HG03159 (cell line): ENCODE measurements around the gene CTTNBP2.

Experiments used
- ATAC-seq: cut with Tn5 transposase; IDR thresholded peaks from one replicate; pipeline ENCODE4 v1.9.1; 2021; ENCODE audit warnings: mild to moderate bottlenecking, moderate library complexity; ENCODE audit not compliant: unreplicated experiment

CTTNBP2 gene

GRCh38 chr7:117871401-117871777, 1.9 kb downstream of the CTTNBP2 start:
- ATAC-seq = no peak

- ATAC-seq = no peak
These were observed 2.7 kb downstream of the CTTNBP2 start for GRCh38 chr7:117870448-117871130.

- no peak for ATAC-seq
These were observed 3.9 kb downstream of the CTTNBP2 start for GRCh38 chr7:117869374-117869773.

GRCh38 chr7:117863618-117864017, 9.6 kb downstream of the CTTNBP2 start:
- ATAC-seq = no peak

DNA sequence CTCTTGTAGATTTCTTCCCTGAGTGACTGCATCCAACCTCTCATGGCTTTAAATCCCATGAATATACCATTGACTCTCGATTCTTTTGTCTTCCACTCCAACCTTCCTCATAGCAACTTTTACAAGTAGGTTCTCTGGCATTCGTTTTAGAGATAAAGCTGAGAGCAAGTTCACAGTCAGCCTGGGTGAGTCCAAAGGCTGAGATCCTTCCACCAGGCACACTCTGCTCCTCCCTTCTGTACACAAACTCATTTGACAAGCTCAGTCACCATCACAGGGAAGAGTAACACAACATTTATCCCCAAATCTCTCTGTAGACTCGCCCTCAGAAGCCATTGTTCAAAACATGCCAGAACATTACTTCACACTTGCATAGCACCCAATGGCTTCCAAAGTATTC, 10.9 kb downstream of the CTTNBP2 start:
- no peak for ATAC-seq

GRCh38 chr7:117859246-117859812, 13.9 kb downstream of the CTTNBP2 start:
- ATAC-seq = no peak

DNA sequence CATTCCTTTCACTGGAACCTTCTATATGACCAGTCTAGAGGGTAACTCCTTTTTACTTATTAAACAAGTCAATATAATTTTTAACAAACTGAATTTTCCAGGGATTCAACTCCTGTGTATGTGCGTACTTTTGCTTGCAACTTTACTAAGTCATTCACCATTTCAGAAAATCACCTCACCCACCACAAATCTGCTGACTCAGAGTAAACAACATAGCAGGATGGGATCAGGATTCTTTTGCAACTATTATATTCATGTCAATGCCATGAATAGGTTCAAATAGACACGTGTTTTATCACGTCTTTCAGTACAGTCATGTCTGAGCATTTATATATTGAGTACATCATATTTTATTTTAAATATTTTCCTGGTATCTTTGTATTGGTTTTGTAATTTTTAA, 14.5 kb downstream of the CTTNBP2 start:
- no peak for ATAC-seq

GRCh38 chr7:117857718-117858117, 15.5 kb downstream of the CTTNBP2 start:
- no peak for ATAC-seq

DNA sequence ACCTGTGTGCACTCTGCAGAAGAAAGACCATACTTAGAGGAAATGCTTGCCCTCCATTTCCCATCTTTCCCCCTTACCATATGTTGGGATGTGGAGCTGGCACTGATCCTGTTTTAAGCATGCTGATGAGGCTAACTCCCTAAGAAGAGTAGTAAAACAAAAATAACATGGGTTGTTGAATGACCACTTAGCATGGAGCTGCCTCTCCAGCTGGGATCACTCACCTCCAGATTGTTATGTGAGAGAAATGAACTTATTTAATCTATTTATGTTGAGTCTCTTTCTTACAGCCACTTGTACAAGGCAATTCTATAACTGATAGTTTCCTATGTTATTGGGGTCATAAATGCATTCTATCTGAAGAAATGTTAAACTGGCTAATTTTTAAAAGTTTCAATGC, 17.0 kb downstream of the CTTNBP2 start:
- no peak for ATAC-seq

DNA sequence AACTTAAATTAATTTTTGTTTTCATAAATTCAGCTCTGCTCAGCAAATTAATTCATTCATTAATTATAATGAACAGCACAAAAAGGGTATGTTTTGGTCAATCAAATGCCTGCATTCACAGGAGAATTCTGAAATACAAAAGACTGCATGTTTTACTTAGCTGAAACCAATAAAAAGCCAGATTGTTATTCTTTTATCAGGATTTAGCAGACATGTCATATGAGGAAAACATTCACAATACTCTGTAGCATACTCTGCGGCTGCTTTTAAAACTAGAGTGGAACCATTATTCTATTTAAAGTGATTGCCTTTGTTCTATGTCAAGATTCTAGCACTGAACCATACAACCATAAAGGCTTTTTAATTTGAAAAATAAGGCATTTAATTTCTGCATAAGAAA, 19.1 kb downstream of the CTTNBP2 start:
- ATAC-seq = no peak

GRCh38 chr7:117848941-117849340, 24.3 kb downstream of the CTTNBP2 start:
- no peak for ATAC-seq

DNA sequence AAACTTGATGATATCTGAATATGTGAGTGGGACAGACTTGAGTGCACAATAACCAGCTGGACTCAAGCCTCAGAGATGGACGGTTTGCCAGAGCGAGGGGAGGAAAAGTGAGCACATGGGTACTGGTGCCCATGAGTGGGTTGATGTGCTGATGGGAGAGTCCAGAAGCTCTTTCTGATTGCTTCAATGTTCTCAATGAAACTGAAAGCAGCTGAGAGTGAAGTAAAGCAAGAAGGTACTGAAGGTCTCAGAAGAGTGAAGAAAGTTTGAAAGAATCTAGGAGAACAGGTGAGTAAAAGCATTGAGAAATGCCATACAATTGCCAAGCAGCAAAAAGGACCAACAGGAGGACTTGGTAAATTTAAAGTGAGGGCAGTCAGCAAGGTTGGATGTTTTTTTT, 28.6 kb downstream of the CTTNBP2 start:
- ATAC-seq = no peak

- no peak for ATAC-seq
These were observed 31.6 kb downstream of the CTTNBP2 start for GRCh38 chr7:117841611-117842010.

- ATAC-seq = no peak
These were observed 32.2 kb downstream of the CTTNBP2 start for GRCh38 chr7:117841011-117841410.

DNA sequence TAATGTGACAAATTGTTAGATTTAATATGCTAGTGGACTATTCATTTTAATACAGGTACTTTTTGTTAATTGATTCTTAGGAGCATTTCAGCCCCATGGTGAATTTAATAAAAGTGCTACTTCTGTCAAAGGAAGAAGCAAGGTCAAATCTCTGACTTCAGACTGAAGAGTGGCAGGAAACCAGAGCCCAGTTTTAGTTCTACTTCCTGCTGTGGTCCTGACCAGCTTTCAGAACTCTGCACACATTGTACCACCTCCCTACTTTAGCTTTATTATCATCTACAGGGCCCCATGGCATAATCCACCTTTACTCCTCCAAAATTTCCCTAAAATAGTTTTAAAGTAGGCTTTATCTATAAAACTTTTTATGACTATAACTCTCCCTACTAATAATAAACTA, 33.7 kb downstream of the CTTNBP2 start:
- peak; percentile 53 for ATAC-seq

DNA sequence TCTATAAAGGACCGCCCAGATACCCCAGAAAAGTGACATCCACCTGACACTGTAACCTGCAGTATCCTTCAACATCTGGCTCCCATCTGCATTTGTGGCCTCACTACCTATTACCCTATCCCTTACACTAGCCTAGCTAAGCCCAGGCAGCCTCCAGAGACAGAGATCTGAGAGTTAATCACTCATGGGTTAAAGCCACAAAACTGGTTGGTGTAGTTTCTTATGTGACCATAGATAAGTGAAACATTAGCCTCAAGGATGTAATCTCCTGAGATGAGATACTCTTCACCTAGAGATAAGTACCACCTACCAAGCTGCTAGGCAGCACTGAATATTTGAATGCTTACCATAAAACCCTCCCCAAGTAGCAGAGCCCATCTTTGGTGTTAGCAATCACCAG, 35.4 kb downstream of the CTTNBP2 start:
- peak; percentile 94 for ATAC-seq

GRCh38 chr7:117835016-117835664, 38.1 kb downstream of the CTTNBP2 start:
- ATAC-seq = no peak

GRCh38 chr7:117830422-117830954, 42.8 kb downstream of the CTTNBP2 start:
- ATAC-seq = no peak

GRCh38 chr7:117829450-117830117, 43.7 kb downstream of the CTTNBP2 start:
- ATAC-seq = no peak

DNA sequence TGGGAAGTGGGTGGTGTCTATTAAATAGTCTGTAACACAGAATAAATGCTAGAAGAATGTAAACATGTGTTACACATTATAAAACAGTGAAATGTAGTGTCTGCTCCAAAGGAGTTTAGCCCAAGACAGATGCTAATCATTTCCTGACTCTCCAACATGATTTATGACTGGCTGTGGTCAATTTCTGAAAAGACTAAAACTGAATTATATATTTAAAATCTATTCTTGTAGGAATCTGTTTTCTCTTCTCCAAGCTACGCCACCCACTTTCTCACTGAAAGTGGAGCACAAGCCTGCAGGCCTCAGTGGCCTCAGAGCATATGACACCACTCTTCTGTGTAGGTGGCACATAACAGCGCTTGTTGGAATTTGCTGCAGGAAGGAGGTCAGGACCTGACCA, 44.4 kb downstream of the CTTNBP2 start:
- no peak for ATAC-seq

DNA sequence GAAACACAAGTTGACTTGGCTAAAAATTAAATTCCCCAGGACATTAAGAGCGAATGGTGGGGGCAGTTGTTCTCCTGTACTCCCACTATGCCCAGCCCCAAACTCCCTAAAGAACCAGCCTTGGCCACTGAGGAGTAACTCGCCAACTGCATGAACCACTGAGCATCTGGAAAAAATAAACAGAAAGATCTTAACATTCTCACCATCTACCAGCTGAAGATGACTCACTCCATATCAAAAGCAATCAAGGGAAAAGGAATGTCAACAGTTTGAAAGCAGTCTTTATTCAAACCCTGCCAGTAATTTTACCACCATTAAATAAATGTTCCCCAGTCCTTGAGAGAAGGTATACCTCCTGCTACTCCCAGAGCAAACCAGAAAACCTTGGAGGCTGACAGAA, 45.4 kb downstream of the CTTNBP2 start:
- ATAC-seq = no peak

DNA sequence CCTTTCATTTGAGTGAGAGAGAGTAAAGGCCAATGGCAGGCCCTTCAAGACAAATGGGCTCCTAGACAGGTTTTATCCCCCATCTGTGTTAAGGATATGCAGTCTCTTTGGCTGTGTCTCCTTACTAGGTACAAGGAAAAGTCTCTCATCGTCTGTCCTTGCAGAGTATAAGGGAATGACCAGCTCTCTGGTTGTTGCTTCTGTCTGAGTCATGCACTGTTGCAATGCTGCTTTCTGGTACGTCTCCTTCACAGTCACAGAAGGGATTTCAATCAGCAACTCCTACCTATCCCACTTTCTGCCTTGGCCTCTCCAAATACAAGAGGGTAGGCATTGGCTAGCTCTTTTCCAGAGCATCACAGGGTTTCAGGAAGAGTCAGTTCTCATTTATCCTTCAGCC, 48.1 kb downstream of the CTTNBP2 start:
- ATAC-seq = no peak
